NCI-H1092 treated with DMSO at 0.1 percent for 48 hours (cell line): ENCODE data around the gene TFB2M.
A peak's percentile ranks its signal among the peaks of the same experiment; 100 is the strongest.
"Not testable (repeated sequence)": the region's sequence is repeated elsewhere in the genome, so short reads cannot be mapped to it uniquely, and the experiment has no call there.

Experiments
- DNase-seq: peaks from one replicate; lab custom pipeline; 2025; lab: John Stamatoyannopoulos, UW

Gene TFB2M

GRCh38 chr1:246582301-246583055 is 16.4 kb upstream of the TFB2M start:
- DNase-seq = no peak

- no peak for DNase-seq
Measured at GRCh38 chr1:246580497-246581370, 14.7 kb upstream of the TFB2M start.

GRCh38 chr1:246579818-246580217 is 13.8 kb upstream of the TFB2M start:
- no peak for DNase-seq

- no peak for DNase-seq
Measured at GRCh38 chr1:246577720-246578106, 11.7 kb upstream of the TFB2M start.

- no peak for DNase-seq
Measured at GRCh38 chr1:246577082-246577719, 11.1 kb upstream of the TFB2M start.

GRCh38 chr1:246576709-246577032 is 10.6 kb upstream of the TFB2M start:
- DNase-seq = no peak

GRCh38 chr1:246573491-246573890 is 7.4 kb upstream of the TFB2M start:
- DNase-seq = no peak

- no peak for DNase-seq
Measured at GRCh38 chr1:246572785-246573184, 6.7 kb upstream of the TFB2M start.

- DNase-seq = no peak
Measured at GRCh38 chr1:246571953-246572352, 5.9 kb upstream of the TFB2M start.

- DNase-seq = not testable (repeated sequence)
Measured at GRCh38 chr1:246571309-246571708, 5.2 kb upstream of the TFB2M start.

GRCh38 chr1:246569248-246570238 is 3.5 kb upstream of the TFB2M start:
- DNase-seq = no peak

GRCh38 chr1:246567646-246568235 is 1.7 kb upstream of the TFB2M start:
- no peak for DNase-seq

- peak; percentile 14 for DNase-seq
Measured at GRCh38 chr1:246566813-246567645, 968 bp upstream of the TFB2M start.

GRCh38 chr1:246565751-246566127 is 322 bp downstream of the TFB2M start:
- DNase-seq = no peak

- no peak for DNase-seq
Measured at GRCh38 chr1:246564839-246565750, 966 bp downstream of the TFB2M start.

- not testable (repeated sequence) for DNase-seq
Measured at GRCh38 chr1:246560833-246561232, 5.2 kb downstream of the TFB2M start.

- DNase-seq = no peak
Measured at GRCh38 chr1:246559310-246559709, 6.8 kb downstream of the TFB2M start.

- DNase-seq = no peak
Measured at GRCh38 chr1:246558041-246558440, 8.0 kb downstream of the TFB2M start.

GRCh38 chr1:246554201-246554600 is 11.9 kb downstream of the TFB2M start:
- DNase-seq = no peak
